Measurements from ENCODE around the gene ANXA6.

Gene ANXA6

DNA sequence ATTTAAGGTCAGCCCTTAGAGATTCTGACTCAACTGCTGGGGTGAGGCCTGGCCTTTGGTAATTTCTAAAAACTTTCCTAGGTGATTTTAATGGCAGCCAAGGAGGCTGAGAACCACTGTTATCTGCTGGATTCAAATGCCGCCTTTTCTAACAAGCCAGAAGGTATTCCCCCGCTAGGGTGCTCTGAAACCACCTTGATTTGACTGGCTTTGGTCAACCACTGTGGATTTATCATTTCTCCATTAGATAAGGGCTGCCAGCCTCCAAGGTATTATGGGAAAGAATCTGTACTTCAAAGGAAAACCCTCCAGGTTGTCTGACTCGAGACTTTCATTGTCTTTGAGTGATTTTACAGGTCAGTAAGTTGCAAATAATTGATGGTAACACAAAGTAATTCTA lies 4.3 kb downstream of the ANXA6 start:
- H3K4me1 ChIP-seq (ENCODE audit: control insufficient read depth, insufficient read depth, low read length), result peaks cover 24% of the 10 kb centered on the region
- TF ChIP-seq TRIM28 (IDR thresholded peaks at IDR 0.05; ENCODE audit: borderline replicate concordance, low read length) (no peak), KLF10 (tag by site-specific recombination; IDR thresholded peaks at IDR 0.05) (no peak), ZNF660 (tag by site-specific recombination; IDR thresholded peaks at IDR 0.05) (no peak), ZNF184 (tag by site-specific recombination; IDR thresholded peaks at IDR 0.05) (no peak), ZNF248 (tag by site-specific recombination; IDR thresholded peaks at IDR 0.05) (no peak), ZNF121 (tag by site-specific recombination; IDR thresholded peaks at IDR 0.05) (no peak), MYNN (tag by site-specific recombination; IDR thresholded peaks at IDR 0.05; ENCODE audit: borderline replicate concordance) (no peak), ZNF16 (tag by site-specific recombination; IDR thresholded peaks at IDR 0.05; ENCODE audit: low read depth) (no peak), ZXDB (tag by site-specific recombination; IDR thresholded peaks at IDR 0.05) (no peak), ZNF558 (tag by site-specific recombination; IDR thresholded peaks at IDR 0.05) (no peak), ZNF311 (tag by site-specific recombination; IDR thresholded peaks at IDR 0.05; ENCODE audit: borderline replicate concordance) (no peak), ZBTB21 (tag by site-specific recombination; IDR thresholded peaks at IDR 0.05) (no peak), ZNF548 (tag by site-specific recombination; IDR thresholded peaks at IDR 0.05) (no peak)
- TF ChIP-seq, protein P1, sequence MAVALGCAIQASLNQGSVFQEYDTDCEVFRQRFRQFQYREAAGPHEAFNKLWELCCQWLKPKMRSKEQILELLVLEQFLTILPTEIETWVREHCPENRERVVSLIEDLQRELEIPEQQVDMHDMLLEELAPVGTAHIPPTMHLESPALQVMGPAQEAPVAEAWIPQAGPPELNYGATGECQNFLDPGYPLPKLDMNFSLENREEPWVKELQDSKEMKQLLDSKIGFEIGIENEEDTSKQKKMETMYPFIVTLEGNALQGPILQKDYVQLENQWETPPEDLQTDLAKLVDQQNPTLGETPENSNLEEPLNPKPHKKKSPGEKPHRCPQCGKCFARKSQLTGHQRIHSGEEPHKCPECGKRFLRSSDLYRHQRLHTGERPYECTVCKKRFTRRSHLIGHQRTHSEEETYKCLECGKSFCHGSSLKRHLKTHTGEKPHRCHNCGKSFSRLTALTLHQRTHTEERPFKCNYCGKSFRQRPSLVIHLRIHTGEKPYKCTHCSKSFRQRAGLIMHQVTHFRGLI (tag by site-specific recombination; IDR thresholded peaks at IDR 0.05), result no peak
- TF ChIP-seq, protein P2, sequence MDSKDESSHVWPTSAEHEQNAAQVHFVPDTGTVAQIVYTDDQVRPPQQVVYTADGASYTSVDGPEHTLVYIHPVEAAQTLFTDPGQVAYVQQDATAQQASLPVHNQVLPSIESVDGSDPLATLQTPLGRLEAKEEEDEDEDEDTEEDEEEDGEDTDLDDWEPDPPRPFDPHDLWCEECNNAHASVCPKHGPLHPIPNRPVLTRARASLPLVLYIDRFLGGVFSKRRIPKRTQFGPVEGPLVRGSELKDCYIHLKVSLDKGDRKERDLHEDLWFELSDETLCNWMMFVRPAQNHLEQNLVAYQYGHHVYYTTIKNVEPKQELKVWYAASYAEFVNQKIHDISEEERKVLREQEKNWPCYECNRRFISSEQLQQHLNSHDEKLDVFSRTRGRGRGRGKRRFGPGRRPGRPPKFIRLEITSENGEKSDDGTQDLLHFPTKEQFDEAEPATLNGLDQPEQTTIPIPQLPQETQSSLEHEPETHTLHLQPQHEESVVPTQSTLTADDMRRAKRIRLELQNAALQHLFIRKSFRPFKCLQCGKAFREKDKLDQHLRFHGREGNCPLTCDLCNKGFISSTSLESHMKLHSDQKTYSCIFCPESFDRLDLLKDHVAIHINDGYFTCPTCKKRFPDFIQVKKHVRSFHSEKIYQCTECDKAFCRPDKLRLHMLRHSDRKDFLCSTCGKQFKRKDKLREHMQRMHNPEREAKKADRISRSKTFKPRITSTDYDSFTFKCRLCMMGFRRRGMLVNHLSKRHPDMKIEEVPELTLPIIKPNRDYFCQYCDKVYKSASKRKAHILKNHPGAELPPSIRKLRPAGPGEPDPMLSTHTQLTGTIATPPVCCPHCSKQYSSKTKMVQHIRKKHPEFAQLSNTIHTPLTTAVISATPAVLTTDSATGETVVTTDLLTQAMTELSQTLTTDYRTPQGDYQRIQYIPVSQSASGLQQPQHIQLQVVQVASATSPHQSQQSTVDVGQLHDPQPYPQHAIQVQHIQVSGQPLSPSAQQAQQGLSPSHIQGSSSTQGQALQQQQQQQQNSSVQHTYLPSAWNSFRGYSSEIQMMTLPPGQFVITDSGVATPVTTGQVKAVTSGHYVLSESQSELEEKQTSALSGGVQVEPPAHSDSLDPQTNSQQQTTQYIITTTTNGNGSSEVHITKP (tag by site-specific recombination; IDR thresholded peaks at IDR 0.05), result no peak
- TF ChIP-seq, protein P3, sequence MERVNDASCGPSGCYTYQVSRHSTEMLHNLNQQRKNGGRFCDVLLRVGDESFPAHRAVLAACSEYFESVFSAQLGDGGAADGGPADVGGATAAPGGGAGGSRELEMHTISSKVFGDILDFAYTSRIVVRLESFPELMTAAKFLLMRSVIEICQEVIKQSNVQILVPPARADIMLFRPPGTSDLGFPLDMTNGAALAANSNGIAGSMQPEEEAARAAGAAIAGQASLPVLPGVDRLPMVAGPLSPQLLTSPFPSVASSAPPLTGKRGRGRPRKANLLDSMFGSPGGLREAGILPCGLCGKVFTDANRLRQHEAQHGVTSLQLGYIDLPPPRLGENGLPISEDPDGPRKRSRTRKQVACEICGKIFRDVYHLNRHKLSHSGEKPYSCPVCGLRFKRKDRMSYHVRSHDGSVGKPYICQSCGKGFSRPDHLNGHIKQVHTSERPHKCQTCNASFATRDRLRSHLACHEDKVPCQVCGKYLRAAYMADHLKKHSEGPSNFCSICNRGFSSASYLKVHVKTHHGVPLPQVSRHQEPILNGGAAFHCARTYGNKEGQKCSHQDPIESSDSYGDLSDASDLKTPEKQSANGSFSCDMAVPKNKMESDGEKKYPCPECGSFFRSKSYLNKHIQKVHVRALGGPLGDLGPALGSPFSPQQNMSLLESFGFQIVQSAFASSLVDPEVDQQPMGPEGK (tag by site-specific recombination; IDR thresholded peaks at IDR 0.05), result no peak
- TF ChIP-seq, protein P4, sequence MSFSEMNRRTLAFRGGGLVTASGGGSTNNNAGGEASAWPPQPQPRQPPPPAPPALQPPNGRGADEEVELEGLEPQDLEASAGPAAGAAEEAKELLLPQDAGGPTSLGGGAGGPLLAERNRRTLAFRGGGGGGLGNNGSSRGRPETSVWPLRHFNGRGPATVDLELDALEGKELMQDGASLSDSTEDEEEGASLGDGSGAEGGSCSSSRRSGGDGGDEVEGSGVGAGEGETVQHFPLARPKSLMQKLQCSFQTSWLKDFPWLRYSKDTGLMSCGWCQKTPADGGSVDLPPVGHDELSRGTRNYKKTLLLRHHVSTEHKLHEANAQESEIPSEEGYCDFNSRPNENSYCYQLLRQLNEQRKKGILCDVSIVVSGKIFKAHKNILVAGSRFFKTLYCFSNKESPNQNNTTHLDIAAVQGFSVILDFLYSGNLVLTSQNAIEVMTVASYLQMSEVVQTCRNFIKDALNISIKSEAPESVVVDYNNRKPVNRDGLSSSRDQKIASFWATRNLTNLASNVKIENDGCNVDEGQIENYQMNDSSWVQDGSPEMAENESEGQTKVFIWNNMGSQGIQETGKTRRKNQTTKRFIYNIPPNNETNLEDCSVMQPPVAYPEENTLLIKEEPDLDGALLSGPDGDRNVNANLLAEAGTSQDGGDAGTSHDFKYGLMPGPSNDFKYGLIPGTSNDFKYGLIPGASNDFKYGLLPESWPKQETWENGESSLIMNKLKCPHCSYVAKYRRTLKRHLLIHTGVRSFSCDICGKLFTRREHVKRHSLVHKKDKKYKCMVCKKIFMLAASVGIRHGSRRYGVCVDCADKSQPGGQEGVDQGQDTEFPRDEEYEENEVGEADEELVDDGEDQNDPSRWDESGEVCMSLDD (tag by site-specific recombination; IDR thresholded peaks at IDR 0.05), result no peak
- CTCF ChIA-PET, result interaction anchor here (0.6 to 1.9 kb wide), 2 partner anchors 27 to 101 kb away, joined by 3 to 4 read pairs; no protein-coding TSS in a partner anchor
- POLR2A ChIA-PET, result no interaction called here
- H3K36me3 ChIP-seq (ENCODE audit: control insufficient read depth in 2 of 2, insufficient read depth in 1 of 2, low read length in 2 of 2), result peaks cover 0 to 3% of the 10 kb centered on the region in 2 experiments; a peak in 1 of 3 replicates
- no peak overlapping the region for H3K27ac ChIP-seq (ENCODE audit: extremely low read depth, low read depth, low read length)
- H3K9me3 ChIP-seq (ENCODE audit: control insufficient read depth, insufficient read depth, low read depth, low read length), result no peaks in the 10 kb centered on the region
- no peak overlapping the region for H3K4me3 ChIP-seq (ENCODE audit: low read depth, low read length)

Measured in HEK293 (cell line).